Stimulated activated effector memory CD8-positive, alpha-beta T cell treated with anti-CD3 and anti-CD28 coated beads, Interleukin-12 subunit alpha, Interleukin-12 subunit beta, amount 100 ng/mL, for 72 hours (primary cell): ENCODE data around the gene TMX1.
A peak's percentile ranks its signal among the peaks of the same experiment; 100 is the strongest.

Experiments used
- ATAC-seq: fragments of 150-1000 bp; cut with Tn5 transposase; 2 replicates; pipeline ENCODE4 v1.10.0; 2021
- DNase-seq, 2 donors: peaks; one replicate each; pipeline ENCODE4 v3.0.0; 2021 to 2022; ENCODE audit warnings: low spot score in 2 of 2
- H3K27ac Mint-ChIP-seq: one replicate; pipeline ENCODE4 v1.8.0; 2022; ENCODE audit warnings: mild to moderate bottlenecking, mixed read lengths
- H3K36me3 Mint-ChIP-seq: one replicate; pipeline ENCODE4 v1.8.0; 2022; ENCODE audit warnings: mild to moderate bottlenecking, mixed read lengths
- H3K4me1 Mint-ChIP-seq: one replicate; pipeline ENCODE4 v1.8.0; 2022; ENCODE audit warnings: mixed read lengths
- H3K4me3 Mint-ChIP-seq: one replicate; pipeline ENCODE4 v1.8.0; 2022; ENCODE audit warnings: mild to moderate bottlenecking, mixed read lengths
- H3K9me3 Mint-ChIP-seq: one replicate; pipeline ENCODE4 v1.8.0; 2022; ENCODE audit warnings: mixed read lengths

Gene TMX1

DNA sequence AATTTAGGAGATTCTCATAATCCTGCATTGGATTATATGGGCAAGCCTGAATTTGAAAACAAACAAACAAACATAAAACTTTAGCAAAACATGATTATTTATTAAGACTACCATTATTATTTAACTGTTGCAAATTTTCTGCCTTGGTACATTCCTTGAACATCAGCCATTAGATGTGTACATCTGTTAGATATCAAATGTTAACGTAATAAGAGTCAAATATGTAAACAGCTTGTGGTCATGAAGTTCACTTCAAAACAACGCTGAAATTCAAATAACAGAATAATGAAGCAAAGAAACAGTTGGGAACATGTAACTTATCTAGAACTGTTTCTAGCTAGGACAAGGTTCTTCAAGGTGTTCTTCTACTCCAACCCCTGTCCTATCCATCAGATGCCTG, 14.3 kb upstream of the TMX1 start:
- Mint-ChIP-seq H3K36me3 (no peaks in the 10 kb centered on the region), H3K4me3 (no peak overlapping the region), H3K4me1 (no peaks in the 10 kb centered on the region), H3K9me3 (no peaks in the 10 kb centered on the region), H3K27ac (no peak overlapping the region)
- DNase-seq (no peak), ATAC-seq (no peak)

DNA sequence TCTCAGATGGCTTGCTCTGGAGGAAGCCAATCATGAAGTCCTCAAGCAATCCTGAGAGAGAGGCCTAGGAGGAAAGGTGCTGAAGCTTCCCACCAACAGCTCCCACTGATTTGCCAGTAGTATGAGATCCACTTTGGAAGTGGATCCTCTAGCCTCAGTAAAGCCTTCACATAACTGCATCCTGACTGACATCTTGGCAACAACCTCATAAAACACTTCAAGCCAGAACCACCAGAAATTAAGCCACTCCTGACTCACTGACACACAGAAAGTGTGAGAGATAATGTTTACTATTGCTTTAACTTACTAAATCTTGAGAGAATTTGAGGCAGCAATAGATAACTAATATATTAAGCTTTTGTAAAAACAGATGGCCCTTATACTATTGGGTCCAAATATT, 11.7 kb upstream of the TMX1 start:
- no peak for DNase-seq
- Mint-ChIP-seq H3K36me3 (no peaks in the 10 kb centered on the region), H3K27ac (no peak overlapping the region), H3K4me1 (no peaks in the 10 kb centered on the region), H3K9me3 (no peaks in the 10 kb centered on the region), H3K4me3 (no peak overlapping the region)
- no peak for ATAC-seq

DNA sequence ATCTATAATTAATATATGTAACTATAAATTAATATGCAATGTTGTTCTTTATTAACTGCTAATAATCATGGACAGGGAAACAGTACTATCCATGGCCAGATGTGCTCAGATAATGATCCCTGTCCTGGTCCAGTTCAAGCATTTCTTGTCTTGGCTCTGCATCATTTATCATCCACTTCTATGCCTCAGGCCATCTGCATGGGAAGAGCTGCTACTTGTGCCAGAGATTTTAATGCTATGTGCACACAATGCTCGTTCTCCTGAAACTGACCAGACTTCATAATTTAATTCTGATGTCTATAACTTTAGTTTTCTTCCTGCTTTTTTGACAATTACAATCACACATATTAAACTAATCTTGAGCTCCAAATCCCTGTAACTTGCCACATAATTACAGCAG, 11.2 kb upstream of the TMX1 start:
- H3K4me1 Mint-ChIP-seq, result no peaks in the 10 kb centered on the region
- ATAC-seq (no peak), DNase-seq (no peak)
- no peaks in the 10 kb centered on the region for H3K9me3 Mint-ChIP-seq
- H3K36me3 Mint-ChIP-seq, result no peaks in the 10 kb centered on the region
- no peak overlapping the region for H3K4me3 Mint-ChIP-seq
- no peak overlapping the region for H3K27ac Mint-ChIP-seq

DNA sequence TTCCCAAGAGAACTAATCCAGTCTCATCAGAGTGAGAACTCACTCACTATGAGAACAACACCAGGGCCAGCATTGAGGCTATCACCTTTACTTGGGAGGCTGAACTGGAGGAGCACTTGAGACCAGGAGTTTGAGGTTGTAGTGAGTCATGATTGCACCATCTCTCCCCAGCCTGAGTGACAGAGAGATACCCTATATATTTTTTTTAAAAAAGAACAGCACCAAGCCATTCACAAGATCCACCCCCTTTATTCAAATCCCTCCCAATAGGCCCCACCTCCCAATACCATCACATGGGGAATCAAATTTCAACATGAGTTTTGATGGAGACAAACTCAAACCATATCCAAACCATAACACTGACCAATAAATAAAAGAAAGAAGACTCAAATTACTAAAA, 3.7 kb upstream of the TMX1 start:
- no peak overlapping the region for H3K27ac Mint-ChIP-seq
- H3K36me3 Mint-ChIP-seq, result no peaks in the 10 kb centered on the region
- H3K9me3 Mint-ChIP-seq, result no peaks in the 10 kb centered on the region
- H3K4me1 Mint-ChIP-seq, result peaks cover under 1% of the 10 kb centered on the region
- H3K4me3 Mint-ChIP-seq, result no peak overlapping the region
- no peak for DNase-seq
- peak; percentile 14 for ATAC-seq

DNA sequence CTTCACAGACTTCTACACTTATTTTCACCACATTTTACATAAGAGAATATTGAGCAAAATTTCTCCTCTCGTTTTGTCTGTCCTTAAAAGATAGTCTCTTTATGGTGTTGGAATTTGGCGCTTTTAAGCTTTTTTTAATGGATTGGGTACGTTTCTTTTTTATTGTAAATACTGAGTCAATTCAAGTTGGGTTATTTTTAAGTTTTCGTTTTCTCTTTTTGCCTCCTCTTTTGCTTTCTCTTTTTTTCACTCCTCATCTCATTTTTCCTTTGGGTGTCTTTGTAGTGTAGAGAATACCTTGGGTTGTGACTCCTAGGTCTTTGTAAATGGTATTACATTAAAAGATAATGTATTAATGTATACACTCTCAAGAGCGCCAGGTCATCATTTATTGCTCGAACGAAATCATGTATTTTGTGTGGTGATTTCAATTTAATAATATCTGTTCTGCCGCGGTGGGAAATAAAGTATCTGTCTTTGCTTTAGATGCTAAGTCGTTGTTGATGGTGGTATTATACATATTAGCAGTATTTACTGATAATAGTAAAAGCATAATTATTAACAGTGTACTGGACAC, 845 bp downstream of the TMX1 start:
- no peak overlapping the region for H3K4me3 Mint-ChIP-seq
- ATAC-seq (no peak), DNase-seq (no peak)
- H3K36me3 Mint-ChIP-seq, result peaks cover 23% of the 10 kb centered on the region
- H3K4me1 Mint-ChIP-seq, result peaks cover 34% of the 10 kb centered on the region
- H3K27ac Mint-ChIP-seq, result no peak overlapping the region
- H3K9me3 Mint-ChIP-seq, result no peaks in the 10 kb centered on the region

DNA sequence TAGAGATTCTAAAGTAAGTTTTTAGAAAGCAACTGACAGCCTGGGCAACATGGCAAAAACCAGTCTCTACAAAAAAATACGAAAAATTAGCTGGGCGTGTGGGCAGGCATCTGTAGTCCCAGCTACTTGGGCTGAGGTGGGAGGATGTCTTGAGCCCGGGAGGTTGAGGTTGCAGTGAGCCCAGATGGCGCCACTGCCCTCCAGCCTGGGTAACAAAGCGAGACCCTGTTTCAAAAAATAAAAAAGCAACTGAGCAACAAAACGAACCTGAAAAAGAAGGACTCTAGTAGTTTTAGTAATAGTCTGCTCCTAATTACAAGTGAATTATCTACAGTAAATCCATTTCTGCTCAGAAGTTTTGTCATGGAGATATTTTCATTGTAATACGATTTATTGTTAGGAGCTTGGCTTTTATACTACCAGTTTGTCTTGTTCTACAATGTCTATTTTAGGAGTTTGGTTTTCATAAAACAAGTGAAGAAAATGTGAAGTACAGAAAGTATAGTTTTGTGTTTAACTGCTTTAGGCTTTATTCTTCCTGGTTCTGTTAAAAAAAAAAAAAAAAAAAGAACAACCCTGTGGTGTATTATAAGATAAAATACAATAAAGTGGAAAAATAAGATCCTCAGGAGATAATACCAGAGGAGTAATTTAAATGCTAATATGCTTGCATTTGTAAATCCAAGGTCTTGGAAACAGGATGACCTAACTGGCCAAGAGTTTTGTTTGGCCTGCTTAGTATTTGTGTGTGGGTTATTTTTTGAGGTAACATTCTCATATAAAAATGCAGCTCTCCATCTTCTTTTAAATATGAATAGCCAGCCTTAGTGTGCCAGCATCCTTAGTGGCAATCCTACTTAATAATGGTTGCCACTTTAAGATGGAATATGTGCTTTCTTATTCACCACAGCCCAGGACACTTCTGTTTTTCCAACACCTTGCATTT, 2.8 kb downstream of the TMX1 start:
- Mint-ChIP-seq H3K4me3 (no peak overlapping the region), H3K36me3 (peaks cover 42% of the 10 kb centered on the region), H3K9me3 (no peaks in the 10 kb centered on the region), H3K4me1 (peaks cover 39% of the 10 kb centered on the region), H3K27ac (no peak overlapping the region)
- DNase-seq (no peak), ATAC-seq (no peak)

DNA sequence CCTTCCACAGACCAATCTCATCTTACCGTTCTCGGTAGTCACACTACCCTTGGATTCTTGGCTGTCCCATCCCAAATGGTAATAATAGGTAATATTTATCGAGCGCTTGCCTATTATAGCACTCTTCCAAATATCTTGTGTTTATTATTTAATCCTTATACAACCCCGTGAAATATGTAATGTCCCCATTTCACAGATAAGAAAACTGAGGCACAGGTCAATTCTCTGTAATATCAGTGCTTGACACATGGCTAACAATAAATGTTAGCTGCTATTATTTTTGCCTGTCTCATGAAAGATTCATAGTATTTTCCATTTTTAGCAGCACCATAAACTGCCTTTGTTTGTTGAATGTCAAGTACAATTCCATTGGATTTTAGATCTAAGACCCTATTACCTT, 4.5 kb downstream of the TMX1 start:
- peaks cover 60% of the 10 kb centered on the region for H3K36me3 Mint-ChIP-seq
- H3K4me1 Mint-ChIP-seq, result peaks cover 39% of the 10 kb centered on the region
- DNase-seq, result no peak
- no peak overlapping the region for H3K27ac Mint-ChIP-seq
- no peaks in the 10 kb centered on the region for H3K9me3 Mint-ChIP-seq
- no peak overlapping the region for H3K4me3 Mint-ChIP-seq
- no peak for ATAC-seq

DNA sequence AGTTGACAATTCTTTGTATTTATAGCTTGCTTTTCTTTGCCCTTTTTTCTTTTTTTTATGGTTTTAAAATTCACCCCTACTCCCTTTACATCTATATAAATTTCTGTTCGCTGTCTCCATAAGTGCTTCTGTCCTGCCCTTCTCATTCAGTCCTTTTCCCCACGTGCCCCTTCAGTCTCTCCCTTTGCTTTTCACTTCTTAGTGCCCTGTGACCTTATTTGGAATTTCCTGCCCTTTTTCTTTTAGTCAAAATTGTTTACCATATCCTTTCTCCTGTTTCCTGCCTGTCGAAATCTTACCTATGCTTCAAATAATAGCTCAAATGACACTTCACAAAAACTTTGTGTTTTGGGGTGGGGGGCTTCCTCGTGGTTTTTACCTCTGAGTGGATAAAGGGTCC, 6.0 kb downstream of the TMX1 start:
- no peaks in the 10 kb centered on the region for H3K9me3 Mint-ChIP-seq
- ATAC-seq, result no peak
- peak overlapping the region; percentile 60 for H3K27ac Mint-ChIP-seq
- DNase-seq, result no peak
- no peak overlapping the region for H3K4me3 Mint-ChIP-seq
- H3K36me3 Mint-ChIP-seq, result peaks cover 74% of the 10 kb centered on the region
- peaks cover 39% of the 10 kb centered on the region for H3K4me1 Mint-ChIP-seq

DNA sequence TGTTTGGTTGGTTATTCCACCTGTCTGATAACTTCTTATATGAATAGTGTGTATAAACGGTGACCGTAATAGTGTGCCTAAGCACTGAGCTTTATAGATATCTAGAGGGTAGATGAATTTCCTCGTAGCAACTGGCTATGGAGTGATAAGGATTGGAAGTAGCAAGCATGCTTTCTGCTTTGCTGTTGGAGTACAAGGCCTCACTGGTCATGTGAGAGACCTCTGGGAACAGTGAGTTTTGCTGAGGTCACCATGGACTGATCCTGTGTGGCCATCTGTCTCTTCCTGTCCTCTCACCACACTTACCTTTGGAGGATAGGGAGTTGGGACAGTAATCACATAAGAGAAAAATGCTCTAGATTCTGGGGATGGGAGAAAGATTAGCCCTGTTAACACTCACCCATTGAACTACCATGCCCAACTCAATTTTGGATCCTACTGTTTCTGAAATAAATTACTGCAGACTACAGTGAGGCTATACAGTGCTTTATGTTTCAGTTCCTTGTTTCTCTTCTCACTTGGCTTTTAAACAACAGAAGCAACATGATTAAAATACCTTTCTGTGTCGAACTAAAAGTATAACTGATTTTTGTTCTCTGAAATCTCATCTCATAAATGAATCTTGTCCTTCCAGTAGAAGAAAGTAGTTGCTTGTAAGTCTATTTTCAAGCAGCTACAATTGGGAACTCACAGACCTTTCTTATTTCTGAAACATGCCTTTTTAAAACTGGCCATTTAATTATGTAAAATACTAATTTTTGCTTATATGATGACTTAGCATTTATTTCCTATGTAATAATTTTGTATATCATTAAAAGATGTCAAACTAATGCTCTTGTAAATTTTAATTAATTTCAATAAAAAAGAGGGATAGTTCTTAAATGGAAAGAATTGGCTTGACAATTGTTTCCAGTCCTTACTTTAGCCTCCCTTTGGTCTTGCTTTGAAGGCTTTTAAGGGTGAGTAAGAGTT, 8.3 kb downstream of the TMX1 start:
- ATAC-seq (no peak), DNase-seq (no peak)
- Mint-ChIP-seq H3K4me3 (no peak overlapping the region), H3K36me3 (peaks cover 97% of the 10 kb centered on the region), H3K27ac (peak overlapping the region; percentile 20), H3K9me3 (no peaks in the 10 kb centered on the region), H3K4me1 (peaks cover 24% of the 10 kb centered on the region)

DNA sequence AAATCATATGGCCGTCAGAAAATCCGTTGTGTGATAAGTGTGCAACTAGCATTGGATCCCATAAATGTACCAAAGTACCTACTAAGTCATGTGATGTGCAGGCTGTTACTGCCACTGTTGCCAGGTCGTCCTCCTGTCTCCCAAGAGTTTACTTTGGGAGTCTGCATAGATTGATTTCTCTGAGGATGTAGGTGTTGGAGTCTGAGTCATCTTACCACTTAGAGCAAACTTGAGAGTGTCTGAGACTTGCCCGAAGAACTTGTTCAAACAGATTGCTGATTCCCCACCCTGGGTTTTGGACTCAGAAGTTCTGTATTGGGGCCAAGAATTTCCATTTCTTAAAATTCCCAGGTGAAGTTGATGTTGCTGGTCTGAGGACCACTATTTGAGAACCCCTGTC, 11.4 kb downstream of the TMX1 start:
- no peaks in the 10 kb centered on the region for H3K4me1 Mint-ChIP-seq
- H3K9me3 Mint-ChIP-seq, result no peaks in the 10 kb centered on the region
- no peak for ATAC-seq
- peaks cover 100% of the 10 kb centered on the region for H3K36me3 Mint-ChIP-seq
- DNase-seq, result no peak
- H3K4me3 Mint-ChIP-seq, result no peak overlapping the region
- no peak overlapping the region for H3K27ac Mint-ChIP-seq

DNA sequence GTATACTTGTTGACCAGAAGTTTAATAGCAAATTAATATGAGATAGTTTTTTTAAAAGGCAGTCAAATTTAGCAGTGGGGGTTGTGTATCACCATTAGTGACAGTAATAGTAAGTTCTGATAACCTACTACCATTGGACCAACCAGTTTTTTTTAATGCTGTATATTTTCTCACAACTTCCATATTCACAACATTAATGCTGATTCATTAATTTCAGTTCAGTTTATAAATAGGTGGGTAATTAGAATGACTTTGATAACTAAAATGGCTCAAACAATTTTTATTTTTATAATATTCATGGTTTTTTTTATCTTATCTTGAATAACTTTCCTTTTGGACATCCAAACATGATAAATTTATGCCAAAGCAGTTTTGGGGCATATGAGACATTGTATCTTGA, 13.8 kb downstream of the TMX1 start:
- no peaks in the 10 kb centered on the region for H3K4me1 Mint-ChIP-seq
- H3K4me3 Mint-ChIP-seq, result no peak overlapping the region
- peaks cover 95% of the 10 kb centered on the region for H3K36me3 Mint-ChIP-seq
- H3K27ac Mint-ChIP-seq, result no peak overlapping the region
- ATAC-seq (no peak), DNase-seq (no peak)
- peaks cover 4% of the 10 kb centered on the region for H3K9me3 Mint-ChIP-seq

DNA sequence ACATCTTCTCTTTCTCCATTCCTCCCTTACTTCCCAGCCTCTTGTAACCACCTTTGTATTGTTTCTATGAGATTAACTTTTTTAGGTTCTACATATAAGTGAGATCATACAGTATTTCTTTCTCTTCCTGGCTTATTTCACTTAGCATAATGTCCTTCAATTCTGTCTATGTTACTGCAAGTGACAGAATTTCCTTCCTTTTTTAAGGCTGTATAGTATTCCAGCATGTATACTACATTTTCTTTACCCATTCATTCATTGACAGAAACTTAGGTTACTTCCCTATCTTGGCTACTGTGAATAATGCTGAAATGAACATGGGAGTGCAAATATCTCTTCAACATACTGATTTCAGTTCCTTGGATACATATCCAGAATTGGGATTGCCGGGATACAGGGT, 18.2 kb downstream of the TMX1 start:
- H3K36me3 Mint-ChIP-seq, result peaks cover 60% of the 10 kb centered on the region
- no peak for ATAC-seq
- peaks cover 4% of the 10 kb centered on the region for H3K9me3 Mint-ChIP-seq
- no peak for DNase-seq
- no peak overlapping the region for H3K27ac Mint-ChIP-seq
- peaks cover 14% of the 10 kb centered on the region for H3K4me1 Mint-ChIP-seq
- no peak overlapping the region for H3K4me3 Mint-ChIP-seq

DNA sequence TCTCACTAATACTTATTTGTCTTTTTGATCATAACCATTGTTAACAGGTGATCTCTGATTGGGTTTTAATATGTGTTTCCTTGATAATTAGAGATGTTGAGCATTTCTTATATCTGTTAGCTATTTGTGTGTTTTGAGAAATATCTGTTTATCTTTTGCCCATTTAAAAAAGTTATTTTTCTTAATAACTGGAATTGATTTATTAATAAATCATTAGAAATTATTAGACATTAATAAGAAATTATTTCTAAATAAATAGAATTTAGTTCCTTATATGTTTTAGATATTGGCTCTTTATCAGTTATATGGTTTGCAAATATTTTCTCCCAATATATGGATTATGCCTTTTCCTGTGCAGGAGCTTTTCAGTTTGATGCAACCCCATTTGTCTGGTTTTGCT, 18.7 kb downstream of the TMX1 start:
- H3K36me3 Mint-ChIP-seq, result peaks cover 55% of the 10 kb centered on the region
- H3K4me3 Mint-ChIP-seq, result no peak overlapping the region
- no peak for ATAC-seq
- H3K27ac Mint-ChIP-seq, result no peak overlapping the region
- no peak for DNase-seq
- H3K4me1 Mint-ChIP-seq, result peaks cover 14% of the 10 kb centered on the region
- peaks cover 4% of the 10 kb centered on the region for H3K9me3 Mint-ChIP-seq

DNA sequence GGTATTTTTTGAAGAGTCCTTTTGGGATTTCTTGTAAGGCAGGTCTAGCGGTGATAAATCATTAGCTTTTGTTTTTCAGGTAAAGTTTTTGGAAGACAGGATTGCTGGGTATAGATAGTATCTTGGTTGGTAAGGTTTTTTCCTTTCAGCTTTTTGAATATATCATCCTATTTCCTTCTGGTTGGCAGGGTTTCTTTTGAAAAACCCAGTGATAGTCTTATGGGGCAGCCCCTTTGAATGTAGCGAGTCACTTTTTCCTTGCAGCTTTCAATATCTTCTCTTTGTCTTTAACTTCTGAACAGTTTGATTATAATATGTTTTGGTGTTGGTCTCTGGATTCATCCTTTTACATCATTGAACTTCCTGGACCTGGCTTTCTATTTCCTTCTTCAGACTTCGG, 20.2 kb downstream of the TMX1 start:
- Mint-ChIP-seq H3K36me3 (peaks cover 41% of the 10 kb centered on the region), H3K27ac (no peak overlapping the region), H3K4me1 (peaks cover 14% of the 10 kb centered on the region), H3K4me3 (no peak overlapping the region), H3K9me3 (peaks cover 4% of the 10 kb centered on the region)
- ATAC-seq (no peak), DNase-seq (no peak)

DNA sequence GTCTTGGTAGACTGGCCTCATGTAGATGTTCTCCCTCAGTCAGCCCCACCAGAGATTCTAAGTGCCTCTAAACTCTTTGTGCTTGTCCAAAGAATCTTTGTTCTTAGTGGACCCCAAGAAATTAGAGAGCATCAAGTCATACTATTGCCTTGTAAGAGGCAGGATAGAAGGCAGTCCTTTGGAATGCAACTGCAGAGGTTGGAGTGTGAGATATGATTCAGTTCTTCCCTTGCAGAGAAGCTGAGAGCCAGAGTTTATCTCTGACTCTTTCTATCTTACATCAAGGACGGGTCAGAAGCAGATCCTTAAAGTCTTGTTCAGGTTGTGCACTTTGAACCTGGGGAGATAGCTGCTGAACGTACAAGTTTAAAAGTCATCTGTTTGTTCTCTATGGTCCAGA, 21.1 kb downstream of the TMX1 start:
- Mint-ChIP-seq H3K4me1 (peaks cover 14% of the 10 kb centered on the region), H3K9me3 (peaks cover 4% of the 10 kb centered on the region), H3K36me3 (peaks cover 31% of the 10 kb centered on the region), H3K27ac (no peak overlapping the region), H3K4me3 (no peak overlapping the region)
- DNase-seq (no peak), ATAC-seq (no peak)
